Hepatic stellate cell (primary cell): ENCODE results near the gene OFD1.

Experiments
- DNase-seq: peaks from one replicate; pipeline ENCODE4 v3.0.0; 2011; ENCODE audit warnings: low spot score

OFD1 gene

GRCh38 chrX:13734278-13735172, at the start of gene OFD1, which contains the start of gene TRAPPC2:
TSS of gene OFD1 (plus strand) at chrX:13734748. CDS start at chrX:13735072, 324 bp downstream.
TSS of gene TRAPPC2 (minus strand) at chrX:13734620. CDS start at chrX:13719963, 14,657 bp downstream.
- DNase-seq: peak; percentile 93

- no peak for DNase-seq
Observed at GRCh38 chrX:13685126-13685763, 49.3 kb upstream of the OFD1 start.

GRCh38 chrX:13687203-13687602, 47.3 kb upstream of the OFD1 start:
- no peak for DNase-seq

GRCh38 chrX:13688384-13688957, 46.1 kb upstream of the OFD1 start:
- no peak for DNase-seq

GRCh38 chrX:13688958-13689740, 45.4 kb upstream of the OFD1 start, which contains the start of gene RAB9A:
TSS of gene RAB9A (plus strand) at chrX:13689128. CDS start at chrX:13708747, 19,619 bp downstream.
- DNase-seq: peak; percentile 80

GRCh38 chrX:13689741-13690211, 44.8 kb upstream of the OFD1 start:
- peak; percentile 33 for DNase-seq

- no peak for DNase-seq
Observed at GRCh38 chrX:13690836-13691235, 43.7 kb upstream of the OFD1 start.

GRCh38 chrX:13691841-13692371, 42.6 kb upstream of the OFD1 start:
- no peak for DNase-seq

GRCh38 chrX:13692771-13693231, 41.7 kb upstream of the OFD1 start:
- no peak for DNase-seq

- no peak for DNase-seq
Observed at GRCh38 chrX:13693341-13693961, 41.1 kb upstream of the OFD1 start.

- DNase-seq: no peak
Observed at GRCh38 chrX:13694359-13694758, 40.2 kb upstream of the OFD1 start.

GRCh38 chrX:13694983-13695382, 39.6 kb upstream of the OFD1 start:
- no peak for DNase-seq

GRCh38 chrX:13695601-13696115, 38.9 kb upstream of the OFD1 start:
- DNase-seq: no peak

- DNase-seq: no peak
Observed at GRCh38 chrX:13697455-13697854, 37.1 kb upstream of the OFD1 start.

- no peak for DNase-seq
Observed at GRCh38 chrX:13697976-13698375, 36.6 kb upstream of the OFD1 start.

GRCh38 chrX:13698432-13698831, 36.1 kb upstream of the OFD1 start:
- DNase-seq: no peak

- no peak for DNase-seq
Observed at GRCh38 chrX:13699183-13699826, 35.2 kb upstream of the OFD1 start.

GRCh38 chrX:13700380-13700779, 34.2 kb upstream of the OFD1 start:
- no peak for DNase-seq

GRCh38 chrX:13702111-13702789, 32.3 kb upstream of the OFD1 start:
- DNase-seq: no peak

GRCh38 chrX:13703135-13703534, 31.4 kb upstream of the OFD1 start:
- DNase-seq: no peak
